ENCODE results near the gene TRMT2A.

TRMT2A gene

GRCh38 chr22:20129747-20130014 is 12.7 kb upstream of the TRMT2A start:
- ChIA-PET CTCF (interaction anchor here (0.6 kb wide), 1 partner anchor 174 kb away, joined by 3 read pairs; no protein-coding TSS in a partner anchor), POLR2A (ENCODE audit: low non-redundant PET) (no interaction called here)
- no peak for TF ChIP-seq CTCF (conservative IDR thresholded peaks at IDR 0.05; ENCODE audit: low read depth)
- no peak for DNase-seq (ENCODE audit: low spot score)
- H3K27ac ChIP-seq: peak overlapping the region; percentile 86

GRCh38 chr22:20128902-20129746 is 12.1 kb upstream of the TRMT2A start:
- no peak for DNase-seq (ENCODE audit: low spot score)
- CTCF ChIA-PET: interaction anchor here (0.6 kb wide), 1 partner anchor 174 kb away, joined by 3 read pairs; no protein-coding TSS in a partner anchor
- POLR2A ChIA-PET (ENCODE audit: low non-redundant PET): no interaction called here
- TF ChIP-seq CTCF (conservative IDR thresholded peaks at IDR 0.05; ENCODE audit: low read depth): 0 out of 2 replicates have a peak, but pooled peaks have one; percentile 14
- H3K27ac ChIP-seq: peak overlapping the region; percentile 86

- POLR2A ChIA-PET (ENCODE audit: low non-redundant PET): no interaction called here
- peak overlapping the region; percentile 86 for H3K27ac ChIP-seq
- DNase-seq (ENCODE audit: low spot score): no peak
- CTCF ChIA-PET: no interaction called here
- no peak for TF ChIP-seq CTCF (conservative IDR thresholded peaks at IDR 0.05; ENCODE audit: low read depth)
Observed at GRCh38 chr22:20128619-20128901, 11.5 kb upstream of the TRMT2A start.

- POLR2A ChIA-PET (ENCODE audit: low non-redundant PET): no interaction called here
- DNase-seq (ENCODE audit: low spot score): no peak
- H3K27ac ChIP-seq: peak overlapping the region; percentile 86
- TF ChIP-seq CTCF (conservative IDR thresholded peaks at IDR 0.05; ENCODE audit: low read depth): no peak
- CTCF ChIA-PET: no interaction called here
Observed at GRCh38 chr22:20127869-20128618, 11.0 kb upstream of the TRMT2A start.

GRCh38 chr22:20127318-20127868 is 10.4 kb upstream of the TRMT2A start:
- TF ChIP-seq CTCF (conservative IDR thresholded peaks at IDR 0.05; ENCODE audit: low read depth): no peak
- H3K27ac ChIP-seq: peak overlapping the region; percentile 86
- POLR2A ChIA-PET (ENCODE audit: low non-redundant PET): interaction anchor here (0.6 kb wide), 1 partner anchor 12 kb away, joined by 3 read pairs; no protein-coding TSS in a partner anchor
- CTCF ChIA-PET: no interaction called here
- DNase-seq (ENCODE audit: low spot score): no peak

GRCh38 chr22:20126284-20127029 is 9.4 kb upstream of the TRMT2A start:
- no peak for DNase-seq (ENCODE audit: low spot score)
- H3K27ac ChIP-seq: peak overlapping the region; percentile 86
- POLR2A ChIA-PET (ENCODE audit: low non-redundant PET): no interaction called here
- CTCF ChIA-PET: interaction anchor here (0.7 kb wide), 1 partner anchor 114 kb away, joined by 3 read pairs; no protein-coding TSS in a partner anchor
- no peak for TF ChIP-seq CTCF (conservative IDR thresholded peaks at IDR 0.05; ENCODE audit: low read depth)

Measured in RWPE1 (cell line).